Neural progenitor cell (in vitro differentiated cells): ENCODE measurements around the gene HARS2.
"Not testable (repeated sequence)": the region's sequence is repeated elsewhere in the genome, so short reads cannot be mapped to it uniquely, and the experiment has no call there.

Experiments used
- EZH2 ChIP-seq: fragments of 200-600 bp; sonication (generic); IDR thresholded peaks from 2 replicates; pipeline ENCODE4 v1.6.1; 2017; ENCODE audit warnings: antibody characterized with exemption, mild to moderate bottlenecking, moderate library complexity
- TF ChIP-seq, protein P1 (sequence below): fragments of 200-600 bp; sonication (generic); IDR thresholded peaks from 2 replicates; pipeline ENCODE4 v1.5.1; 2017; ENCODE audit warnings: antibody characterized with exemption, mild to moderate bottlenecking

GRCh38 chr5:140721395-140721794, 30.1 kb downstream of the HARS2 start:
- TF ChIP-seq, protein P1, sequence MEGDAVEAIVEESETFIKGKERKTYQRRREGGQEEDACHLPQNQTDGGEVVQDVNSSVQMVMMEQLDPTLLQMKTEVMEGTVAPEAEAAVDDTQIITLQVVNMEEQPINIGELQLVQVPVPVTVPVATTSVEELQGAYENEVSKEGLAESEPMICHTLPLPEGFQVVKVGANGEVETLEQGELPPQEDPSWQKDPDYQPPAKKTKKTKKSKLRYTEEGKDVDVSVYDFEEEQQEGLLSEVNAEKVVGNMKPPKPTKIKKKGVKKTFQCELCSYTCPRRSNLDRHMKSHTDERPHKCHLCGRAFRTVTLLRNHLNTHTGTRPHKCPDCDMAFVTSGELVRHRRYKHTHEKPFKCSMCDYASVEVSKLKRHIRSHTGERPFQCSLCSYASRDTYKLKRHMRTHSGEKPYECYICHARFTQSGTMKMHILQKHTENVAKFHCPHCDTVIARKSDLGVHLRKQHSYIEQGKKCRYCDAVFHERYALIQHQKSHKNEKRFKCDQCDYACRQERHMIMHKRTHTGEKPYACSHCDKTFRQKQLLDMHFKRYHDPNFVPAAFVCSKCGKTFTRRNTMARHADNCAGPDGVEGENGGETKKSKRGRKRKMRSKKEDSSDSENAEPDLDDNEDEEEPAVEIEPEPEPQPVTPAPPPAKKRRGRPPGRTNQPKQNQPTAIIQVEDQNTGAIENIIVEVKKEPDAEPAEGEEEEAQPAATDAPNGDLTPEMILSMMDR: not testable (repeated sequence)
- not testable (repeated sequence) for TF ChIP-seq EZH2
